Ovary (tissue), 9 donors: ENCODE results near the gene CLCN1. TPM values are rescaled to one million over a fixed set of nuclear protein-coding genes. Genes with fewer than 3 reads are reported as not detected.

Experiments
- DNase-seq, 5 donors: peaks; one replicate each; pipeline ENCODE4 v3.0.0-alpha.2; 2019 to 2020
- H3K27ac ChIP-seq, 2 donors: fragments of 200-600 bp; one replicate each; pipeline versions ENCODE4 v1.5.1 to v1.8.0; 2019 to 2022
- H3K27me3 ChIP-seq: fragments of 200-600 bp; one replicate; pipeline ENCODE4 v1.8.0; 2022
- H3K36me3 ChIP-seq: fragments of 200-600 bp; sonication (generic); one replicate; pipeline ENCODE4 v1.5.1; 2019
- H3K4me1 ChIP-seq: one replicate; pipeline ENCODE4 v1.8.1; 2013; ENCODE audit warnings: mild to moderate bottlenecking, moderate library complexity; ENCODE audit not compliant: insufficient read depth
- H3K4me3 ChIP-seq: fragments of 200-600 bp; sonication (generic); one replicate; pipeline ENCODE4 v1.5.1; 2017
- H3K9me3 ChIP-seq, 2 donors: fragments of 200-600 bp in 1 of 2; sonication (generic) in 1 of 2; one replicate each; pipeline versions ENCODE4 v1.5.1 to v1.8.1; 2013 to 2019; ENCODE audit warnings: mild to moderate bottlenecking in 1 of 2, moderate library complexity in 1 of 2
- EP300 ChIP-seq: sonication (generic); formaldehyde crosslinking; IDR thresholded peaks from one replicate; pipeline ENCODE4 v1.6.1; 2017; ENCODE audit warnings: antibody characterized with exemption
- POLR2A ChIP-seq: fragments of 450-650 bp; IDR thresholded peaks from one replicate; pipeline ENCODE4 v1.6.1; 2017; ENCODE audit warnings: antibody characterized with exemption, mild to moderate bottlenecking, moderate library complexity
- WGBS, 3 donors: extraction: QIAGEN DNeasy Blood & Tissue Kit in 1 of 3; methylation state at CpG; one replicate each; pipeline versions ENCODE4 v1.1.5 to v1.1.7; 2013 to 2017; 5-methylcytosine and 5-hydroxymethylcytosine counted together
- intact Hi-C, 4 donors: fragments of 100-400 bp; cut with DNase I; formaldehyde crosslinking; loops; one replicate each; pipeline versions ENCODE4 v1.11.0 to v1.15.1; 2022 to 2023
- microRNA-seq, 3 donors: library from miRNA; unstranded; fragments of <30 nt; microRNA quantifications; one replicate each; pipeline versions ENCODE4 to v1.2.0, GENCODE V29; 2019 to 2020
- polyA plus RNA-seq, 2 donors: library from polyadenylated mRNA; stranded (reverse); fragments of 200-250 nt in 1 of 2; fragments of 350-450 nt in 1 of 2; fragmentation: Illumina TruSeq in 1 of 2; extraction: RNeasy Lipid Tissue Mini Kit (QIAGEN cat#74804) in 1 of 2; gene quantifications; one replicate each; pipeline ENCODE4 v1.2.3, GENCODE V29; 2013 to 2014
- small RNA-seq: library from RNA; depleted of rRNA; stranded (forward); fragments of <200 nt; gene quantifications from one replicate; pipeline ENCODE3, GENCODE V24; 2016
- total RNA-seq, 7 donors: library from RNA; depleted of rRNA in 2 of 7; stranded (reverse); fragments of >200 nt in 2 of 7; fragmentation: NEBNext Ultra II Directional in 3 of 7; extraction: Animal tissue kit (Norgen Biotek cat#: 25700) in 3 of 7; gene quantifications; one replicate each; pipeline versions ENCODE4 v1.1.0 to v1.2.4, GENCODE V29; 2016 to 2023
- TF ChIP-seq, protein P1 (sequence below), 3 donors: fragments of 450-650 bp in 2 of 3; fragments of 200-600 bp in 1 of 3; IDR thresholded peaks; one replicate each; pipeline versions ENCODE4 v1.5.1 to v1.8.0; 2016 to 2022; ENCODE audit warnings: antibody characterized with exemption in 3 of 3, mild to moderate bottlenecking in 1 of 3
- donor health status: DM: no; HTN: no; CAD: no; lungs with moderate emphysema.
- donor health status: DM: no; HTN: no; CAD: no.
- donor health status: Bipolar disorder and iron deficiency.
- donor health status: DM: yes; HTN: yes; CAD: no.
- donor health status: DM: no; HTN: no; CAD: no.
- donor health status: DM: yes; HTN: yes; CAD: no.

Gene CLCN1
- total and polyA plus RNA-seq, 9 donors: 0.10 TPM; not detected in 8

DNA sequence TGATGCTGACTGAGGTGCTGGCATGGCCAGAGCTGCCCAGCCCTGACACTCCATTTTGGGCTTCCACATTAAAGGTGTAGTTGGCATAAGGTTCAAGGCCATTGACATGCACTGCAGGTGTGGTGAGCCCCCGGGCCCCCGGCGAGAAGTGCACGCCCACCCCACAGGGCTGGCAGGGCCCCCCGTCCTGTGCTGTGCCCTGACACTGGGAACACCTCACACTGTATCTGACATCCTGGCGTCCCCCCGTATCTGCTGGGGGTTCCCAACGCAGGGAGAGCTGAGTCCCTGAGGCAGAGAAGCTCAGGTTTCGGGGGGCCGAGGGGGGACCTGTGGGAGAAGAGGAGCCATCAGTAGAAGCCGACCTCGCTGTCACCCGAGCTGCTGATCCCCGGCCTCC lies 82.7 kb downstream of the CLCN1 start:
- Histone ChIP-seq H3K9me3 (no peaks in the 10 kb centered on the region), H3K4me1 (no peaks in the 10 kb centered on the region), H3K4me3 (no peak overlapping the region), H3K27me3 (no peaks in the 10 kb centered on the region), H3K27ac (no peak overlapping the region), H3K36me3 (no peaks in the 10 kb centered on the region)
- TF ChIP-seq, protein P1, sequence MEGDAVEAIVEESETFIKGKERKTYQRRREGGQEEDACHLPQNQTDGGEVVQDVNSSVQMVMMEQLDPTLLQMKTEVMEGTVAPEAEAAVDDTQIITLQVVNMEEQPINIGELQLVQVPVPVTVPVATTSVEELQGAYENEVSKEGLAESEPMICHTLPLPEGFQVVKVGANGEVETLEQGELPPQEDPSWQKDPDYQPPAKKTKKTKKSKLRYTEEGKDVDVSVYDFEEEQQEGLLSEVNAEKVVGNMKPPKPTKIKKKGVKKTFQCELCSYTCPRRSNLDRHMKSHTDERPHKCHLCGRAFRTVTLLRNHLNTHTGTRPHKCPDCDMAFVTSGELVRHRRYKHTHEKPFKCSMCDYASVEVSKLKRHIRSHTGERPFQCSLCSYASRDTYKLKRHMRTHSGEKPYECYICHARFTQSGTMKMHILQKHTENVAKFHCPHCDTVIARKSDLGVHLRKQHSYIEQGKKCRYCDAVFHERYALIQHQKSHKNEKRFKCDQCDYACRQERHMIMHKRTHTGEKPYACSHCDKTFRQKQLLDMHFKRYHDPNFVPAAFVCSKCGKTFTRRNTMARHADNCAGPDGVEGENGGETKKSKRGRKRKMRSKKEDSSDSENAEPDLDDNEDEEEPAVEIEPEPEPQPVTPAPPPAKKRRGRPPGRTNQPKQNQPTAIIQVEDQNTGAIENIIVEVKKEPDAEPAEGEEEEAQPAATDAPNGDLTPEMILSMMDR (IDR thresholded peaks at IDR 0.05): no peak
- no peak for TF ChIP-seq EP300
- no peak for TF ChIP-seq POLR2A
- 90 to 93% (median 91%) methylated on average over 14 of the region's 14 CpGs for WGBS, 3 donors
- intact Hi-C loops: no loop called here
- no peak for DNase-seq

DNA sequence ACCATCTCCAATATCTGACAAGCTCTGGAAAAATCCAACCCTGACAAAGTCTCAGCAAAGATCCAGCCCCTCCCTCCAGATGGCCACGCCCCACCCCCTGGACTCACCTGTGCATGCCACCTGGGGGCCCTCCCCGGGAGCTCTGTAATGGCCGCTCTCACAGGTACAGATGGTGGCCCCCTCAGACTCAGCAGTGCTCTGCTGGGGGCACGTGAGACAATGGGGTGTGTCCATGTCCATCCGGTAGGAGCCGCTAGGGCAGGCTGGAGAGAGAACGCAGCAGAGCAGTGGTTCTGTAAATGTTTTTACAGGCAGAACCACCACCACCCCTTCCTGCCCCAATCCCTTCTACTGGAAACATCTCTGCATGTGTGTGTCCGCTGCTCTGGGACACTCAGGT lies 83.2 kb downstream of the CLCN1 start:
- no peak overlapping the region for H3K4me3 ChIP-seq
- intact Hi-C loops: no loop called here
- no peak for DNase-seq

DNA sequence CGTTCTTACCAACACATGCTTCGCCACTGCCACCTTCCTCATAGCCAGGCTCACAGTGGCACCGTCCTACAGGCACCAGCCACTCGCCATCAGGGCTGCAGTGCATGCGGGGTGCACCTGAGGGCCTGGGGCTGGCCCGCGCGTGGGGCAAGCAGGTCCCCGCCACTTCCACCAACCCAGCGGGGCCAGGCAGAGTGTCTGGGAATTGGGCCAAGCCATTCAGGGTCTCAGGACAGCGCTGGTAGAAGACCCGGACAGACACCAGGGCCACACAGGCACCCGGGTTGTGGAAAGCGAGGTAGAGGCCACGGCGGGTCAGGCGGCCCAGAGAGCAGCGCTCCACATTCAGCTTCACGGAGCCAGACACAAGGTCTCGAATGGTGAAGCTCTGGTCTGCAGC lies 83.7 kb downstream of the CLCN1 start:
- no peak for TF ChIP-seq POLR2A
- TF ChIP-seq, protein P1 (IDR thresholded peaks at IDR 0.05): no peak
- no peak for TF ChIP-seq EP300
- 91 to 98% (median 96%) methylated on average over 20 of the region's 20 CpGs for WGBS, 3 donors
- Histone ChIP-seq H3K36me3 (no peaks in the 10 kb centered on the region), H3K27ac (no peak overlapping the region), H3K9me3 (no peaks in the 10 kb centered on the region), H3K4me1 (no peaks in the 10 kb centered on the region), H3K27me3 (no peaks in the 10 kb centered on the region), H3K4me3 (no peak overlapping the region)
- intact Hi-C loops: no loop called here
- no peak for DNase-seq

More for the DNA sequence above, 83.2 kb downstream of the CLCN1 start:
- no peak overlapping the region for H3K27ac ChIP-seq
- 88 to 91% (median 88%) methylated on average over 8 of the region's 8 CpGs for WGBS, 3 donors
- no peaks in the 10 kb centered on the region for H3K27me3 ChIP-seq
- H3K4me1 ChIP-seq: no peaks in the 10 kb centered on the region
- no peaks in the 10 kb centered on the region for H3K9me3 ChIP-seq
- TF ChIP-seq, protein P1 (IDR thresholded peaks at IDR 0.05): no peak
- no peak for TF ChIP-seq POLR2A
- no peaks in the 10 kb centered on the region for H3K36me3 ChIP-seq

DNA sequence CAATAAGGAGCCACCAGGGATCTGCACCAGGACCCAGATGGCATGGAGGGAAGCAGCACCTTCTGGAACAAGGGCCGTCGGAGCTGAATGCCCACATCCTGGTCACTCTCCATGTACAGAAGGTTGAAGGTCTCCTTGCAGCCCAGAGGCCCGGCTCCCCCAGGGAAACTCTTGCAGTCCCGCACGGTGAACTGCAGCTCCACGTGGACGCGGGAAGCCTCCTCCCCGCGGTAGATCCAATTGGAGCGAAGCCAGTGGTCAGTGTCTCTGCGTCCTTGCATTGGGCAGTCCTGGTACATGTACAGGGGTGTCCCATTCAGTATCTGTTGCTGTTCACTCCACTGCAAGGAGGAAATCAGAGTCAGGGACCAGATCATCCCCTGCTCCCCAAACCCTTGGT lies 85.4 kb downstream of the CLCN1 start:
- WGBS, 3 donors: 79 to 83% (median 81%) methylated on average over 12 of the region's 12 CpGs

More for the DNA sequence above, 85.4 kb downstream of the CLCN1 start:
- intact Hi-C loops: no loop called here
- no peak for DNase-seq
- no peaks in the 10 kb centered on the region for H3K9me3 ChIP-seq
- peaks cover 6% of the 10 kb centered on the region for H3K4me1 ChIP-seq
- H3K27ac ChIP-seq: no peak overlapping the region
- TF ChIP-seq EP300 (no peak), POLR2A (no peak)
- TF ChIP-seq, protein P1 (IDR thresholded peaks at IDR 0.05): no peak
- no peaks in the 10 kb centered on the region for H3K36me3 ChIP-seq
- H3K4me3 ChIP-seq: no peak overlapping the region
- H3K27me3 ChIP-seq: no peaks in the 10 kb centered on the region

Small RNA genes lying within 50 kb of the gene (microRNA-seq; reads per million reads assigned to microRNA genes)
- gene MIR6892: 0.18 to 0.75 (median 0.63) reads per million in 3 donors

Small RNA genes lying within 50 kb of the gene (small RNA-seq; reads per million reads assigned to genes)
- gene MIR6892 (0.15 reads per million), gene RN7SL481P (not detected), gene RN7SL535P (not detected)

Other genes starting within 250 kb of the CLCN1 start
- 1 to 10 TPM in 1 of 7 donors, under 1 TPM in 1, not detected in 5; 0.92 to 4.9 TPM for gene PIP, start 184.0 kb upstream of the CLCN1 start, total RNA-seq
- not detected for gene PIP, start 184.0 kb upstream of the CLCN1 start, polyA plus RNA-seq
- not detected for gene TAS2R39, start 132.7 kb upstream of the CLCN1 start, total RNA-seq
- not detected for gene TAS2R39, start 132.7 kb upstream of the CLCN1 start, polyA plus RNA-seq
- gene TAS2R40, start 94.1 kb upstream of the CLCN1 start, total RNA-seq: not detected
- gene TAS2R40, start 94.1 kb upstream of the CLCN1 start, polyA plus RNA-seq: not detected
- gene GSTK1, start 52.7 kb upstream of the CLCN1 start, total RNA-seq: 100 to 1,000 TPM in 1 of 7 donors, 10 to 100 TPM in 6; 55.0 to 108 (median 75.7) TPM
- gene GSTK1, start 52.7 kb upstream of the CLCN1 start, polyA plus RNA-seq: 100 to 1,000 TPM in 1 of 2 donors, 10 to 100 TPM in 1; 84.9 to 138 TPM
- gene TMEM139, start 31.2 kb upstream of the CLCN1 start, total RNA-seq: 10 to 100 TPM in 1 of 7 donors, 1 to 10 TPM in 2, under 1 TPM in 4; 0.35 to 10.8 (median 0.61) TPM
- 1 to 10 TPM in 1 of 2 donors, under 1 TPM in 1; 0.42 to 1.2 TPM for gene TMEM139, start 31.2 kb upstream of the CLCN1 start, polyA plus RNA-seq
- gene CASP2, start 27.8 kb upstream of the CLCN1 start, total RNA-seq: 10 to 100 TPM in 5 of 7 donors, 1 to 10 TPM in 2; 7.7 to 26.6 (median 23.0) TPM
- gene CASP2, start 27.8 kb upstream of the CLCN1 start, polyA plus RNA-seq: 10 to 100 TPM in 1 of 2 donors, 1 to 10 TPM in 1; 8.0 to 23.8 TPM
- gene FAM131B, start 46.6 kb downstream of the CLCN1 start, total RNA-seq: under 1 TPM; 0.34 to 0.99 (median 0.79) TPM
- under 1 TPM; 0.29 to 0.83 TPM for gene FAM131B, start 46.6 kb downstream of the CLCN1 start, polyA plus RNA-seq
- gene ZYX, start 65.2 kb downstream of the CLCN1 start, total RNA-seq: 100 to 1,000 TPM in 5 of 7 donors, 10 to 100 TPM in 2; 44.2 to 282 (median 195) TPM
- gene ZYX, start 65.2 kb downstream of the CLCN1 start, polyA plus RNA-seq: 100 to 1,000 TPM in 1 of 2 donors, 10 to 100 TPM in 1; 91.8 to 109 TPM
- gene EPHA1, start 92.7 kb downstream of the CLCN1 start, total RNA-seq: 10 to 100 TPM in 1 of 7 donors, 1 to 10 TPM in 4, under 1 TPM in 1, not detected in 1; 0.40 to 21.3 (median 2.6) TPM
- under 1 TPM; 0.21 to 0.45 TPM for gene EPHA1, start 92.7 kb downstream of the CLCN1 start, polyA plus RNA-seq
- under 1 TPM in 1 of 7 donors, not detected in 6; 0.98 TPM for gene TAS2R60, start 127.3 kb downstream of the CLCN1 start, total RNA-seq
- not detected for gene TAS2R60, start 127.3 kb downstream of the CLCN1 start, polyA plus RNA-seq
- under 1 TPM in 1 of 7 donors, not detected in 6; 0.50 TPM for gene TAS2R41, start 161.8 kb downstream of the CLCN1 start, total RNA-seq
- not detected for gene TAS2R41, start 161.8 kb downstream of the CLCN1 start, polyA plus RNA-seq